Gastrocnemius medialis (tissue), 4 donors: ENCODE measurements around the gene MARCHF3.
"Not testable (repeated sequence)": the region's sequence is repeated elsewhere in the genome, so short reads cannot be mapped to it uniquely, and the experiment has no call there.

ENCODE experiments used
- CTCF ChIP-seq, 5 experiments: fragments of 450-650 bp in 3 of 5; fragments of 200-600 bp in 2 of 5; sonication (generic) in 2 of 5; IDR thresholded peaks in 4 of 5; conservative IDR thresholded peaks in 1 of 5; 1 replicate in 4 of 5; 2 replicates in 1 of 5; pipeline ENCODE4 v1.5.1; 2016 to 2019; ENCODE audit warnings: antibody characterized with exemption in 5 of 5, mild to moderate bottlenecking in 3 of 5, moderate library complexity in 3 of 5
- POLR2A ChIP-seq, 2 donors: fragments of 450-650 bp; IDR thresholded peaks; one replicate each; pipeline ENCODE4 v1.6.1; 2017; ENCODE audit warnings: antibody characterized with exemption in 2 of 2, mild to moderate bottlenecking in 2 of 2, moderate library complexity in 2 of 2

GRCh38 chr5:127005282-127005681, 25.1 kb downstream of the MARCHF3 start:
- not testable (repeated sequence) for TF ChIP-seq CTCF (IDR thresholded peaks at IDR 0.05 in 4 of 5, conservative IDR thresholded peaks at IDR 0.05 in 1 of 5); POLR2A (IDR thresholded peaks at IDR 0.05)
